Upper lobe of left lung (tissue), 6 donors: Measurements from ENCODE around the gene FAM107A. TPM values are rescaled to one million over a fixed set of nuclear protein-coding genes. Genes with fewer than 3 reads are reported as not detected.

Source experiments
- ATAC-seq, 2 donors: fragments of 200-7000 bp; cut with Tn5 transposase; one replicate each; pipeline ENCODE4 v1.9.1; 2022; ENCODE audit warnings: mild to moderate bottlenecking in 2 of 2, moderate library complexity in 2 of 2; ENCODE audit not compliant: low FRiP score in 2 of 2
- DNase-seq, 2 donors: peaks; one replicate each; pipeline ENCODE4 v3.0.0-alpha.2; 2019 to 2020
- H3K27ac ChIP-seq, 4 donors: fragments of 200-600 bp; sonication (generic); one replicate each; pipeline ENCODE4 v1.5.1; 2016 to 2019
- H3K27me3 ChIP-seq, 4 donors: fragments of 200-600 bp; sonication (generic); one replicate each; pipeline ENCODE4 v1.5.1; 2017 to 2019
- H3K36me3 ChIP-seq, 4 donors: fragments of 200-600 bp; sonication (generic); one replicate each; pipeline ENCODE4 v1.5.1; 2016 to 2019
- H3K4me1 ChIP-seq, 4 donors: fragments of 200-600 bp; sonication (generic); one replicate each; pipeline ENCODE4 v1.5.1; 2018 to 2019
- H3K4me3 ChIP-seq, 4 donors: fragments of 200-600 bp; sonication (generic); one replicate each; pipeline ENCODE4 v1.5.1; 2017 to 2019; ENCODE audit warnings: mild to moderate bottlenecking in 2 of 4, moderate library complexity in 1 of 4
- H3K9me3 ChIP-seq, 4 donors: fragments of 200-600 bp; sonication (generic); one replicate each; pipeline ENCODE4 v1.5.1; 2018 to 2019
- CTCF ChIP-seq, 6 experiments: fragments of 450-650 bp in 4 of 6; fragments of 200-600 bp in 2 of 6; sonication (generic) in 2 of 6; IDR thresholded peaks; one replicate each; pipeline ENCODE4 v1.5.1; 2016 to 2019; ENCODE audit warnings: antibody characterized with exemption in 6 of 6
- EP300 ChIP-seq, 4 donors: sonication (generic); formaldehyde crosslinking; IDR thresholded peaks; one replicate each; pipeline ENCODE4 v1.5.1; 2017; ENCODE audit warnings: antibody characterized with exemption in 4 of 4, control low read depth in 2 of 4
- POLR2A ChIP-seq, 4 donors: fragments of 450-650 bp; IDR thresholded peaks; one replicate each; pipeline ENCODE4 v1.5.1; 2016 to 2017; ENCODE audit warnings: antibody characterized with exemption in 4 of 4, mild to moderate bottlenecking in 2 of 4
- POLR2AphosphoS5 ChIP-seq, 2 donors: sonication (generic); formaldehyde crosslinking; IDR thresholded peaks; one replicate each; pipeline ENCODE4 v1.5.1; 2017; ENCODE audit warnings: antibody characterized with exemption in 2 of 2
- WGBS, 2 donors: methylation state at CpG; one replicate each; pipeline ENCODE4 v1.1.5; 2017 to 2018; 5-methylcytosine and 5-hydroxymethylcytosine counted together
- total RNA-seq, 6 donors: library from RNA; depleted of rRNA in 4 of 6; stranded (reverse); fragments of >200 nt in 4 of 6; gene quantifications; one replicate each; pipeline versions ENCODE4 v1.1.0 to v1.2.1, GENCODE V29; 2016 to 2021
- donor health status: DM: no; HTN: no; CAD: no; lungs with moderate emphysema.
- donor health status: DM: no; HTN: yes; CAD: no; lungs with severe emphysema.

The FAM107A gene
- total RNA-seq, 6 donors from 2014 or later, result 19.9 to 200 (median 81.1) TPM

- H3K4me1 ChIP-seq, result no peaks in the 10 kb centered on the region
- H3K27ac ChIP-seq, result no peak overlapping the region
- DNase-seq (no peak), ATAC-seq (no peak)
- H3K9me3 ChIP-seq, result peaks cover 0 to 5% (median 0%) of the 10 kb centered on the region in 4 donors
- H3K27me3 ChIP-seq, result no peaks in the 10 kb centered on the region
- 46 to 76% methylated on average over 4 of the region's 4 CpGs for WGBS, 2 donors
- no peaks in the 10 kb centered on the region for H3K36me3 ChIP-seq
- no peak overlapping the region for H3K4me3 ChIP-seq
- TF ChIP-seq POLR2AphosphoS5 (IDR thresholded peaks at IDR 0.05) (no peak), EP300 (IDR thresholded peaks at IDR 0.05) (no peak), CTCF (IDR thresholded peaks at IDR 0.05) (no peak), POLR2A (IDR thresholded peaks at IDR 0.05) (no peak)
These were observed 30.6 kb upstream of the FAM107A start for GRCh38 chr3:58607816-58608215.

GRCh38 chr3:58606693-58607092 lies 29.5 kb upstream of the FAM107A start:
- Histone ChIP-seq H3K4me1 (no peaks in the 10 kb centered on the region), H3K27ac (no peak overlapping the region), H3K9me3 (peaks cover 0 to 5% (median 0%) of the 10 kb centered on the region in 4 donors), H3K36me3 (no peaks in the 10 kb centered on the region), H3K4me3 (no peak overlapping the region), H3K27me3 (no peaks in the 10 kb centered on the region)
- DNase-seq, result no peak
- no peak for ATAC-seq
- 82 to 100% methylated on average over 1 of the region's 1 CpG for WGBS, 2 donors
- no peak for TF ChIP-seq POLR2A (IDR thresholded peaks at IDR 0.05)
- TF ChIP-seq POLR2AphosphoS5 (IDR thresholded peaks at IDR 0.05), result no peak
- TF ChIP-seq CTCF (IDR thresholded peaks at IDR 0.05), result no peak
- TF ChIP-seq EP300 (IDR thresholded peaks at IDR 0.05), result no peak

- DNase-seq, result no peak
- no peak for ATAC-seq
- no peaks in the 10 kb centered on the region for H3K36me3 ChIP-seq
- TF ChIP-seq CTCF (IDR thresholded peaks at IDR 0.05) (no peak), POLR2AphosphoS5 (IDR thresholded peaks at IDR 0.05) (no peak), POLR2A (IDR thresholded peaks at IDR 0.05) (no peak), EP300 (IDR thresholded peaks at IDR 0.05) (no peak)
- H3K27me3 ChIP-seq, result no peaks in the 10 kb centered on the region
- peaks cover 0 to 5% (median 0%) of the 10 kb centered on the region in 4 donors for H3K9me3 ChIP-seq
- no peaks in the 10 kb centered on the region for H3K4me1 ChIP-seq
- H3K27ac ChIP-seq, result no peak overlapping the region
- H3K4me3 ChIP-seq, result no peak overlapping the region
- 65 to 68% methylated on average over 6 of the region's 6 CpGs for WGBS, 2 donors
These were observed 26.8 kb upstream of the FAM107A start for GRCh38 chr3:58604031-58604430.

GRCh38 chr3:58603606-58604005 lies 26.4 kb upstream of the FAM107A start:
- peaks cover 0 to 5% (median 0%) of the 10 kb centered on the region in 4 donors for H3K9me3 ChIP-seq
- no peak overlapping the region for H3K4me3 ChIP-seq
- H3K27ac ChIP-seq, result no peak overlapping the region
- H3K36me3 ChIP-seq, result no peaks in the 10 kb centered on the region
- ATAC-seq (no peak), DNase-seq (no peak)
- H3K27me3 ChIP-seq, result no peaks in the 10 kb centered on the region
- H3K4me1 ChIP-seq, result no peaks in the 10 kb centered on the region
- no peak for TF ChIP-seq POLR2A (IDR thresholded peaks at IDR 0.05)
- no peak for TF ChIP-seq POLR2AphosphoS5 (IDR thresholded peaks at IDR 0.05)
- no peak for TF ChIP-seq EP300 (IDR thresholded peaks at IDR 0.05)
- TF ChIP-seq CTCF (IDR thresholded peaks at IDR 0.05), result no peak

- no peak for TF ChIP-seq CTCF (IDR thresholded peaks at IDR 0.05)
- TF ChIP-seq POLR2A (IDR thresholded peaks at IDR 0.05), result no peak
- no peak for TF ChIP-seq POLR2AphosphoS5 (IDR thresholded peaks at IDR 0.05)
- no peak for TF ChIP-seq EP300 (IDR thresholded peaks at IDR 0.05)
- no peak for ATAC-seq
- Histone ChIP-seq H3K9me3 (no peaks in the 10 kb centered on the region), H3K27me3 (no peaks in the 10 kb centered on the region), H3K27ac (no peak overlapping the region), H3K4me3 (no peak overlapping the region), H3K4me1 (no peaks in the 10 kb centered on the region), H3K36me3 (no peaks in the 10 kb centered on the region)
- 72 to 82% methylated on average over 6 of the region's 6 CpGs for WGBS, 2 donors
- DNase-seq, result no peak
These were observed 20.6 kb upstream of the FAM107A start for GRCh38 chr3:58597770-58598310.
